ENCODE measurements around the gene CENPO.
"Not testable (repeated sequence)": the region's sequence is repeated elsewhere in the genome, so short reads cannot be mapped to it uniquely, and the experiment has no call there.

CENPO gene

DNA sequence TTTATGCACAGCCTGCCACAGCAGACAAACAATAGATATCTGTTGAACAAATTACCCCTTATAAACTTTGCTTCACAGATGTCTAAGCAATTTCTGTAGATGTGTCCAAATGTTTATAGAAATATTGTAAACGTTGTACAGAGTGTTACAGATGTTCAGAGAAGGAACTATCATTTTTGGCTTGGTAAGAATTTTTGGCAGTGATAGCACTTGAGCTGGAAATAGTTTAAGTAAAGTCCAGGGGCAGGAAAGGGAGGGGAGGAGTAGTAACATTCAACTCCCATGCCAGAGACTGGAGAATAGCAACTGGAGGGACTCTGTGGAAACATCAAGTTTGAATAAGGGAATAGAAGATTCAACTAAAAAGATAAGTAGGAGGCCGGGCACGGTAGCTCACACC lies 4.4 kb upstream of the CENPO start:
- DNase-seq (ENCODE audit: low read depth in 2 of 2) = no peak

GRCh38 chr2:24791452-24791851 lies 1.8 kb upstream of the CENPO start:
- no peak for DNase-seq (ENCODE audit: low read depth in 2 of 2)

GRCh38 chr2:24792542-24792873 lies 717 bp upstream of the CENPO start:
- no peak for DNase-seq (ENCODE audit: low read depth in 2 of 2)

DNA sequence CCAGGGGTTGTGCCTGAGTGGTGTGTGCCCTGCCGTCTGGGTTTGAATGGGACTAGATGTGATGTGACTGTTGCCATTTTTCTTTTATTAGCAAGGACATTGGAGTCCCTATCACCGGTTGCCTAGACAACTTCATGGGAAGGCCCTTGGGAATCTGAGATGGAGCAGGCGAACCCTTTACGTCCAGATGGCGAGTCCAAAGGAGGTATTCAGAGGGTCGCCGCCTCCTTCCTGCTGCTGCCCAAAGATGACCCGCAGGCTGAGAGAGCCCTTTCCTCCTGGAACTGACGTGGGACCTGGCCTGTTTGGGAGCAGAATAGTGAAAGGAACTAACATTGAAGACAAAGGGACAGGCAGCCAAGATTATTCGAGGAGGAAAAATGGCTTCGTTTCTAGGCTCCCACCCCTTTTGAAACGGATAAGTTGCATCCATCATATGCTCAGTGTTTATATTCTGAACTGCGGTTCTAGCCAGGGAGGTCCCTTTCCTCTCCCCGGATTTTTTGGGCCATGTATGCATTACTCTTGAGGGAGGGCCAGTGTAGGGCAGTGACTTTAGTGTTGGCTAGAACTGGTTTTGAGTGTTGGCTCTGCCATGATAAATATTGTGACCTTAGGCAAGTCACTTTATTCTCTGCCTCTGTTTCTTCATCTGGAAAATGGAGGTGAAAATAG lies 673 bp downstream of the CENPO start:
- DNase-seq (ENCODE audit: low read depth in 2 of 2) = no peak

GRCh38 chr2:24797644-24798043 lies 4.4 kb downstream of the CENPO start:
- no peak for DNase-seq (ENCODE audit: low read depth in 2 of 2)

GRCh38 chr2:24800487-24800886 lies 7.3 kb downstream of the CENPO start:
- not testable (repeated sequence) for DNase-seq (ENCODE audit: low read depth in 2 of 2)

- DNase-seq (ENCODE audit: low read depth in 2 of 2) = not testable (repeated sequence)
These were observed 12.8 kb downstream of the CENPO start for GRCh38 chr2:24805811-24806660.

DNA sequence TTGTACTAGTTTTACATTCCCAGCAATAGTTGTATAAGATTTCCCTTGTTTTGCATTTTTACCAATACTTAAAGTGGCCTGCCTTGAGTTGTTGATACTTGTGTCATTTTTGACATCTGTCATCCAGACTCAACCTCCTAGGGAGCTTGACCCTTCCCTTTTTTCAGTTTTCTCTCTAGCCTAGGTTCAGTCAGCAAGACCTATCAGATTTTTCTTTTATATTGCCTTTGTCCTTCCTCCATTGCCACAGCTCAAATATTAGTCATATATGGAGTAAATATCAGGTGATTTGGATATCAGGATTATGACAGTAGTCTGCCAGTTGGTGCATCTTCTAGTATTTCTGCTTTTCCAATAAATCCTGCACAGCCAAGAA lies 13.4 kb downstream of the CENPO start:
- no peak for DNase-seq (ENCODE audit: low read depth in 2 of 2)

DNA sequence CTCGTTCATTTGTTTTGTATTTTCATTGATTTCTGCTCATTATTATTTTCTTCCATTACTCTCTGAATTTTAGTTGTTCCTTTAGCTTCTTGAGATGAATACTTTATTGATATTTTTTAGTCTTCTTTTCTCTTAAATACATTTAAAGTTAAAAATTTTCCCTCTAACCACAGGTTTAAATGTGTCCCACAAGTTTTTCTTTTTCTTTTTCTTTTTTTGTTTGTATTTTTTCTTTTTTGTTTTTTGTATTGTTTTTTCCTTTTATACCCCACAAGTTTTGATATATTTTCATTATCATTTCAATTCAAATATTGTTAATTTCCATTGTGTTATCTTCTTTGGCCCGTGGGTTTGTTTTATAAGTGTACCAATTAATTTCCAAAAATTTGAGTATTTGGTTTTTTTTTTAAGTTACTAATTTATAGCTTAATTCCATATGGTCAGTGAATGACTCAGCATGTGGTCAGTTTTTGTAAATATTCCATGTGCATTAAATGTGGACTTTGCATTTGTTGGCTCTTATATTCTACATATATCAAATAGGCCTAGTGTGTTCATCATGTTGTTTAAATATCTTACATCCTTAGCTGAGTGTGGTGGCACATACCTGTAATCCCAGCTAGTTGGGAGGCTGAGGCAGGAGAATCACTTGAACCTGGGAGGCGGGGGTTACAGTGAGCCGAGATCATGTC lies 16.2 kb downstream of the CENPO start:
- DNase-seq (ENCODE audit: low read depth in 2 of 2) = no peak

- DNase-seq (ENCODE audit: low read depth in 2 of 2) = no peak
These were observed 20.5 kb downstream of the CENPO start for GRCh38 chr2:24813691-24814137.

GRCh38 chr2:24814516-24814915 lies 21.3 kb downstream of the CENPO start:
- DNase-seq (ENCODE audit: low read depth in 2 of 2) = no peak

- no peak for DNase-seq (ENCODE audit: low read depth in 2 of 2)
These were observed 21.9 kb downstream of the CENPO start for GRCh38 chr2:24815171-24815570.

GRCh38 chr2:24816404-24816803 lies 23.2 kb downstream of the CENPO start:
- DNase-seq (ENCODE audit: low read depth in 2 of 2) = no peak

DNA sequence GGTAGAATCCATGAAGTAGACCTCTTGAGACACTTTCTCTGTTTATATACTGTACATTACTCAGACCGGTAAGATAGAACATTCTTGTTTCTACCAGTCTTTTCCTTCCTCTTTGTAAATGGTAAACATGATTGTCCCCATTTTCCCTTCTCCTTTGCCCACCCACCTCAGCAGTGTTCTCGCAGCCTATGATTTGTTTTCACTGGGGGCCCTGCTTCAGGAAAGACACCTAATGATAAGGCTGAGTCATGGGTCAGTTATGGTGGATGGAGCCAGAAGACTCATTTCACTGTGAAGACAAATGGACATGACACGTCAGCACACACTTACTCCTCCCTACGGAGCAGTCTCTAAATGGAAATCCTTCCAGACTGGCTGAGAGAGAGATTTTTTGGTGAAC lies 23.7 kb downstream of the CENPO start:
- DNase-seq (ENCODE audit: low read depth in 2 of 2) = no peak

GRCh38 chr2:24818721-24819167 lies 25.5 kb downstream of the CENPO start:
- DNase-seq (ENCODE audit: low read depth in 2 of 2) = no peak

DNA sequence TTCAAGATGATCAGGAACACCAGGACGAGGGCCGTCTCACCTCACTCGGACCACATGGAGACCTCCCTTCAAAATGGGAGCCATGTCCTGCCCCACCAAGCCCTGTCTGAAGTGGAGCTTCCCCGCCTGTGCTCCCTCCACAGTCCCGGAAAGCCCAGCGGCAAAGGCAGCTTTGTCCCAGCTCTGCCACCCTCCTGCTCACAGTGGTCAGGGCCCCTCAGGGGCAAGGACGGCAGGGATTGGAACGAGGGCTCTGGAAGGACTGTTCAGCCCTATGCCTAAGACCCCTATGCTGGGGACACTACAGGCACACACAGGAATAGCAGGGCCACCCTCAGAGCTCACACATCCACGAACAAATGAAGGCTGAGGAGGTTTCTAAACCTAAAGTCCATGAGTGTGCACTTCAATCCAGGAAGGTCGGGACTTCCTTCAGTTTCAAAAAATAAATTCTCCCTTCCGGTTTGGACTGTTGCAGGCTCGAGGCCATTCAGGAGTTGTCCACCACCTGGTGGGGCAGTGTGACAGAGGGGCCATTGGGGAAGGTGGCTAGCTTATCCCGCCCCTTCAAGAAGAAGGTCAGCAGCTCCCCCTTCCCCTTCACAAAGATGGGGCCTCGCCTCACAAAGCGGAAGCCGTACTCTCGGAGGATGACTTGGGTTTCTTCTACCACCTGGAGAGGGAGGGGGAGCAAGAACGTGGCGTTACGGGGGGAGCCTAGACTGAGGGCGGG lies 26.4 kb downstream of the CENPO start:
- DNase-seq (ENCODE audit: low read depth in 2 of 2) = no peak

DNA sequence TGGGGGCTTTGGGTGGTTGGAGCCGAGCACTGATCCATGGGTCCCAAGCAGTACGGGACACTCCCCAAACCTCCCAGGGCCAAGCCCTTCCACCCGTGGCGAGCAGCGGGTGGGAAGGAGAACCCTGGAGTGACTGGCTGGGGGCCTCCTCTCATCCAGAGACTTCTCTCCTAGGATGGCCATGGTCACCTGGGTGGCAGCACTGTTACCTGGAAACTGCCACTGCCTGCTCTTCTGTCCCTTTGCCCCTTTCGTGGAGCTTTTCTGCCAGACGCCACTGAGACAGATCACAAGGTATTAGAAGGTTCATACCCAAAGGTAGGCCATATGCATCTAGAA lies 26.9 kb downstream of the CENPO start:
- DNase-seq (ENCODE audit: low read depth in 2 of 2) = no peak

DNA sequence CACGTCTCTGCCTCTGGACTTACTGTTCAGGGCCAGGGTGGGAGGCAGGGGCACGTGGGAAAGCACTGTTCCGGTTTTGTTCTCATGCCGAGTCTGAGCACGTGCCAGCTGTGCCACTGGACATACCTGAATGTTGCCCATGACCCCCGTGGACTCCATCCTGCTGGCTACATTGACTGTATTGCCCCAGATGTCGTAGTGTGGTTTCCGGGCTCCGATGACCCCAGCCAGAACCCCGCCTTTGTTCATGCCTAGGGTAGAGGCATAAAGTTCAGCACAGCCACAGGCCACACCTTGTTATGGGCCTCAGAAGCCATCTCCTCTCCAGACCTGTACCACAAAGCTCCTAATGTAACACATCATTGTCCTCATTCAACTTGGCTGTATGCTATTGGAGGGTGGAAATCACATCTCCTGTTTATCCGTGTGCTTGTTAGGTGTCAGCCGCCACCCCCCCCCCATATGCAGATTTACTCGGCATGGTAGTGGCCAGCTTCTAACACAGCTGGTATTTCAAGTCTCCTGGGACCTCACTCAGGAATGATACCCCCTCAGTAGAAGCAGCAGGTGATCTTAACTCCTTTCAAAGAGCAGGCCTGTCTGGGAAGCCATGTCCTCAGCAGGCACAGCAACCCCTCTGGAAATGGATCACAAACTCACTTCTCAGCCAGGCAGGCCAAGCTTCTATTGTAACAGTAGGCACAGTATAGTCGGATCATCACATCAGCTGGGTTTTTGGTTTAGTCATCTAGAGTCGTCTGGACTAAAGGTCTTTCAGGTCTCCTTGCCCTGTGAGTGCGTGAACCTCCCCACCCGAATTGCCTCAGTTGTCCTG lies 27.6 kb downstream of the CENPO start:
- DNase-seq (ENCODE audit: low read depth in 2 of 2) = no peak

GRCh38 chr2:24821433-24821891 lies 28.2 kb downstream of the CENPO start:
- no peak for DNase-seq (ENCODE audit: low read depth in 2 of 2)

DNA sequence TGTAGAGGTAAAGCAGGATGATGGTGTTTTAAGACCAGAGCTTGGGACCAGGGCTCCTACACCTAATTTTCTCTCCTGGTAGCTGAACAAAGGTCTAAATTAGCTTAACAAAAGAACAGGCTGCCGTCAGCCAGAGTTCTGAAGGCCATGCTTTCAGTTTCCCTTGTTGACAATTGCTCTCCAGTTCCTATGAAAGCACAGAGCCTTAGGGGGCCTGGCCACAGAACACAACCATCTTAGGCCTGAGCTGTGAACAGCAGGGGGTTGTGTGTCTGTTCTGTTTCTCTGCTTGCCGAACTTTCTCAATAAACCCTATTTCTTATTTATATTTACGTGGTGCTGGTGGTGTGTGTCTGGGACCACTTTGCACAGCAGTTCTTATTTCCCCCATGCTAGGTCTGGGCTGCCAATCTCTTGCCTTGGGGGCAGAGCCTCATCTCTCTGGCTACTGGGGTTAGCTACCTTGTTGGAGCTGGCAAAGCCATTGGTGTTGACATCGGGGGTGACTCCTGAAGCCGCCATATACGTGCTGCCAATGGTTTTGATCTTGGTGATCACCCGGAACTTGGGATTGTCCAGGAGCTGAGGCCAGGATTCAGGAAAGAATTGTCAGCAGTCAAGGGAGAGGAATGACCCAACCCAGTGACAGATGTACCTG lies 29.0 kb downstream of the CENPO start:
- DNase-seq (ENCODE audit: low read depth in 2 of 2) = no peak
